CD14-positive monocyte (primary cell): ENCODE results near the gene REN. TPM values are rescaled to one million over a fixed set of nuclear protein-coding genes. Genes with fewer than 3 reads are reported as not detected.

Source experiments
- DNase-seq, 3 donors: peaks; one replicate each; pipeline ENCODE4 v3.0.0-alpha.2; 2011 to 2022
- H2AFZ ChIP-seq: 2 replicates; pipeline ENCODE4 v1.6.0; 2012; ENCODE audit warnings: mild to moderate bottlenecking, low read depth, low read length, inconsistent platforms; ENCODE audit not compliant: insufficient read depth, poor library complexity, severe bottlenecking
- H3K27ac ChIP-seq, 2 donors: 1 replicate in 1 of 2; 2 replicates in 1 of 2; pipeline ENCODE4 v1.5.1; 2012 to 2013; ENCODE audit warnings: low read length in 2 of 2, control low read depth in 1 of 2, inconsistent platforms in 1 of 2, low read depth in 1 of 2, mild to moderate bottlenecking in 1 of 2
- H3K27me3 ChIP-seq, 2 donors: one replicate each; pipeline versions ENCODE4 v1.6.0 to v1.6.1; 2011 to 2013; ENCODE audit warnings: low read length in 2 of 2; ENCODE audit not compliant: control insufficient read depth in 2 of 2, insufficient read depth in 2 of 2
- H3K36me3 ChIP-seq, 2 donors: replicated peaks in 1 of 2; 1 replicate in 1 of 2; 2 replicates in 1 of 2; pipeline versions ENCODE4 v1.5.1 to v1.6.1; 2012 to 2013; ENCODE audit warnings: low read length in 2 of 2, control low read depth in 1 of 2, inconsistent platforms in 1 of 2, mild to moderate bottlenecking in 1 of 2; ENCODE audit not compliant: insufficient read depth in 2 of 2, control insufficient read depth in 1 of 2
- H3K4me1 ChIP-seq, 2 donors: 1 replicate in 1 of 2; 2 replicates in 1 of 2; pipeline versions ENCODE4 v1.5.1 to v1.6.1; 2012 to 2013; ENCODE audit warnings: low read length in 2 of 2, control low read depth in 1 of 2, inconsistent platforms in 1 of 2, mild to moderate bottlenecking in 1 of 2, moderate library complexity in 1 of 2; ENCODE audit not compliant: insufficient read depth in 2 of 2, control insufficient read depth in 1 of 2
- H3K4me2 ChIP-seq: replicated peaks from 2 replicates; pipeline ENCODE3; 2012; ENCODE audit warnings: low read length, moderate library complexity, mild to moderate bottlenecking; ENCODE audit not compliant: poor library complexity, severe bottlenecking; ENCODE audit errors: extremely low read depth
- H3K4me3 ChIP-seq, 3 experiments: fragments of 200-600 bp in 1 of 3; sonication (generic) in 1 of 3; replicated peaks in 1 of 3; 1 replicate in 2 of 3; 2 replicates in 1 of 3; pipeline ENCODE4 v1.5.1; 2011 to 2013; ENCODE audit warnings: low read length in 3 of 3, mild to moderate bottlenecking in 3 of 3, control low read depth in 2 of 3, low read depth in 2 of 3, inconsistent platforms in 1 of 3, moderate library complexity in 1 of 3
- H3K79me2 ChIP-seq: 2 replicates; pipeline ENCODE4 v1.6.0; 2012; ENCODE audit warnings: mild to moderate bottlenecking, control low read depth, inconsistent platforms, low read length, moderate library complexity; ENCODE audit not compliant: insufficient read depth
- H3K9ac ChIP-seq: 2 replicates; pipeline ENCODE4 v1.6.0; 2017; ENCODE audit warnings: low read length, mild to moderate bottlenecking; ENCODE audit not compliant: insufficient read depth, poor library complexity, severe bottlenecking
- H3K9me3 ChIP-seq, 2 donors: replicated peaks in 1 of 2; 1 replicate in 1 of 2; 2 replicates in 1 of 2; pipeline versions ENCODE4 v1.5.1 to v1.6.1; 2012 to 2013; ENCODE audit warnings: low read length in 2 of 2, control low read depth in 1 of 2; ENCODE audit not compliant: control insufficient read depth in 1 of 2, insufficient read depth in 1 of 2
- H4K20me1 ChIP-seq: 2 replicates; pipeline ENCODE4 v1.6.0; 2012; ENCODE audit warnings: mild to moderate bottlenecking, low read length, control low read depth, moderate library complexity; ENCODE audit not compliant: insufficient read depth
- H3K27ac Mint-ChIP-seq, 7 donors: one replicate each; pipeline ENCODE4 v1.8.0; 2020; ENCODE audit warnings: mild to moderate bottlenecking in 7 of 7, mixed read lengths in 7 of 7, moderate library complexity in 6 of 7, inconsistent platforms in 2 of 7
- H3K27me3 Mint-ChIP-seq, 3 donors: one replicate each; pipeline ENCODE4 v1.8.0; 2021 to 2022; ENCODE audit warnings: low read depth in 3 of 3, mild to moderate bottlenecking in 3 of 3, mixed read lengths in 3 of 3, moderate library complexity in 3 of 3, inconsistent platforms in 1 of 3
- H3K36me3 Mint-ChIP-seq, 2 donors: one replicate each; pipeline ENCODE4 v1.8.0; 2020; ENCODE audit warnings: mixed read lengths in 2 of 2, inconsistent platforms in 1 of 2, mild to moderate bottlenecking in 1 of 2
- H3K4me1 Mint-ChIP-seq: one replicate; pipeline ENCODE4 v1.8.0; 2020; ENCODE audit warnings: mild to moderate bottlenecking, mixed read lengths
- H3K4me3 Mint-ChIP-seq, 2 donors: one replicate each; pipeline ENCODE4 v1.8.0; 2020; ENCODE audit warnings: mild to moderate bottlenecking in 2 of 2, mixed read lengths in 2 of 2, moderate library complexity in 1 of 2
- H3K9me3 Mint-ChIP-seq, 7 donors: one replicate each; pipeline ENCODE4 v1.8.0; 2020 to 2022; ENCODE audit warnings: mixed read lengths in 7 of 7, mild to moderate bottlenecking in 6 of 7, moderate library complexity in 6 of 7, inconsistent platforms in 2 of 7
- WGBS: methylation state at CpG from one replicate; pipeline ENCODE4 v1.1.5; 2013; ENCODE audit warnings: missing lambda C conversion rate; ENCODE audit not compliant: insufficient coverage; 5-methylcytosine and 5-hydroxymethylcytosine counted together
- intact Hi-C, 2 donors: fragments of 100-400 bp; cut with micrococcal nuclease; formaldehyde crosslinking; loops; one replicate each; pipeline versions ENCODE4 v1.15.0 to v1.15.1; 2023
- polyA plus RNA-seq, 3 donors: library from polyadenylated mRNA; depleted of rRNA in 1 of 3; unstranded in 2 of 3; stranded (reverse) in 1 of 3; fragments of 300-500 nt in 2 of 3; fragments of >200 nt in 1 of 3; fragmentation: Illumina TruSeq in 2 of 3; gene quantifications; 1 replicate in 2 of 3; 2 replicates in 1 of 3; pipeline ENCODE4 v1.2.3, GENCODE V29; 2012 to 2021
- TF ChIP-seq, protein P1 (sequence below): fragments of 200-600 bp; IDR thresholded peaks from one replicate; pipeline ENCODE4 v1.8.0; 2022; ENCODE audit warnings: antibody characterized with exemption, mild to moderate bottlenecking

The REN gene
- polyA plus RNA-seq, 3 donors = not detected

DNA sequence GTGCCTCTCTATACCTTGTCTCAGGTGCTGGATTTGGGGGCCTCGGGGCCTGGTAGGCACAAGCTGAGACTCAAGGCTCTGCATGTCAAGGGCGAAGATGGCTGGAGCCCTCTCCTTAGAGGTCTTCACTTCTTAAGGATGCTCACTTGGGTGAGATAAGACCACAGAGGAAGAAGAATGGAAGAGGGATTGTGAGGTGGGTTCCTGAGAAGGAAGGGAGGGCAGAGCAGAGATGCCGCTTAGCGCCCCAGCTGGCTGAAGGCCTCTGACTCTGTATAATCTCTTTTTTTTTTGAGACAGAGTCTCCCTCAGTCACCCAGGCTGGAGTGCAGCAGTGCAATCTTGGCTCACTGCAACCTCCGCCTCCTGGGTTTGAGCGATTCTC, 61.0 kb downstream of the REN start:
- peaks cover 28 to 44% (median 31%) of the 10 kb centered on the region in 3 donors for H3K27me3 Mint-ChIP-seq
- Histone ChIP-seq H3K4me2 (no peak overlapping the region), H3K4me3 (no peak overlapping the region), H4K20me1 (no peaks in the 10 kb centered on the region), H3K36me3 (no peaks in the 10 kb centered on the region), H3K27ac (no peak overlapping the region), H3K27me3 (peaks cover 4 to 19% of the 10 kb centered on the region in 2 donors), H3K79me2 (no peaks in the 10 kb centered on the region), H2AFZ (no peak overlapping the region), H3K9me3 (no peaks in the 10 kb centered on the region), H3K9ac (no peak overlapping the region), H3K4me1 (no peaks in the 10 kb centered on the region)
- no peak overlapping the region for H3K4me3 Mint-ChIP-seq
- 24% methylated on average over 4 of the region's 6 CpGs for WGBS
- peaks cover 0 to 2% (median 0%) of the 10 kb centered on the region in 7 donors for H3K9me3 Mint-ChIP-seq
- peaks cover 11% of the 10 kb centered on the region for H3K4me1 Mint-ChIP-seq
- H3K27ac Mint-ChIP-seq = no peak overlapping the region
- intact Hi-C loops = no loop called here
- no peaks in the 10 kb centered on the region for H3K36me3 Mint-ChIP-seq
- TF ChIP-seq, protein P1, sequence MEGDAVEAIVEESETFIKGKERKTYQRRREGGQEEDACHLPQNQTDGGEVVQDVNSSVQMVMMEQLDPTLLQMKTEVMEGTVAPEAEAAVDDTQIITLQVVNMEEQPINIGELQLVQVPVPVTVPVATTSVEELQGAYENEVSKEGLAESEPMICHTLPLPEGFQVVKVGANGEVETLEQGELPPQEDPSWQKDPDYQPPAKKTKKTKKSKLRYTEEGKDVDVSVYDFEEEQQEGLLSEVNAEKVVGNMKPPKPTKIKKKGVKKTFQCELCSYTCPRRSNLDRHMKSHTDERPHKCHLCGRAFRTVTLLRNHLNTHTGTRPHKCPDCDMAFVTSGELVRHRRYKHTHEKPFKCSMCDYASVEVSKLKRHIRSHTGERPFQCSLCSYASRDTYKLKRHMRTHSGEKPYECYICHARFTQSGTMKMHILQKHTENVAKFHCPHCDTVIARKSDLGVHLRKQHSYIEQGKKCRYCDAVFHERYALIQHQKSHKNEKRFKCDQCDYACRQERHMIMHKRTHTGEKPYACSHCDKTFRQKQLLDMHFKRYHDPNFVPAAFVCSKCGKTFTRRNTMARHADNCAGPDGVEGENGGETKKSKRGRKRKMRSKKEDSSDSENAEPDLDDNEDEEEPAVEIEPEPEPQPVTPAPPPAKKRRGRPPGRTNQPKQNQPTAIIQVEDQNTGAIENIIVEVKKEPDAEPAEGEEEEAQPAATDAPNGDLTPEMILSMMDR = no peak
- no peak for DNase-seq

Other genes starting within 250 kb of the REN start
- gene SOX13, start 93.2 kb downstream of the REN start, polyA plus RNA-seq = under 1 TPM in 1 of 3 donors, not detected in 2; 0.52 TPM
- not detected for gene ETNK2, start 14.3 kb downstream of the REN start, polyA plus RNA-seq
- gene KISS1, start 30.2 kb upstream of the REN start, polyA plus RNA-seq = not detected
- not detected for gene GOLT1A, start 47.7 kb upstream of the REN start, polyA plus RNA-seq
- gene PLEKHA6, start 193.6 kb upstream of the REN start, polyA plus RNA-seq = under 1 TPM in 2 of 3 donors, not detected in 1; 0.08 TPM
- gene PPP1R15B, start 245.5 kb upstream of the REN start, polyA plus RNA-seq = 100 to 1,000 TPM in 1 of 3 donors, 10 to 100 TPM in 2; 31.1 to 117 (median 31.8) TPM